ENCODE measurements around the gene LTBP1.

GRCh38 chr2:33223856-33224255, 277.1 kb downstream of the LTBP1 start:
- TF ChIP-seq, protein P1, sequence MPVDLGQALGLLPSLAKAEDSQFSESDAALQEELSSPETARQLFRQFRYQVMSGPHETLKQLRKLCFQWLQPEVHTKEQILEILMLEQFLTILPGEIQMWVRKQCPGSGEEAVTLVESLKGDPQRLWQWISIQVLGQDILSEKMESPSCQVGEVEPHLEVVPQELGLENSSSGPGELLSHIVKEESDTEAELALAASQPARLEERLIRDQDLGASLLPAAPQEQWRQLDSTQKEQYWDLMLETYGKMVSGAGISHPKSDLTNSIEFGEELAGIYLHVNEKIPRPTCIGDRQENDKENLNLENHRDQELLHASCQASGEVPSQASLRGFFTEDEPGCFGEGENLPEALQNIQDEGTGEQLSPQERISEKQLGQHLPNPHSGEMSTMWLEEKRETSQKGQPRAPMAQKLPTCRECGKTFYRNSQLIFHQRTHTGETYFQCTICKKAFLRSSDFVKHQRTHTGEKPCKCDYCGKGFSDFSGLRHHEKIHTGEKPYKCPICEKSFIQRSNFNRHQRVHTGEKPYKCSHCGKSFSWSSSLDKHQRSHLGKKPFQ (CRISPR knock-in tag; IDR thresholded peaks at IDR 0.05; ENCODE audit: insufficient replicate concordance), result no peak
- TF ChIP-seq NR2F1 (CRISPR knock-in tag; IDR thresholded peaks at IDR 0.05) (no peak), TAF1 (CRISPR knock-in tag; IDR thresholded peaks at IDR 0.05) (no peak), GATAD1 (CRISPR knock-in tag; IDR thresholded peaks at IDR 0.05) (no peak), CHD2 (IDR thresholded peaks at IDR 0.05; ENCODE audit: low read depth, low read length) (no peak), ZNF407 (CRISPR knock-in tag; IDR thresholded peaks at IDR 0.05; ENCODE audit: not compliant biosample characterization) (no peak), CTCF (CRISPR knock-in tag; IDR thresholded peaks at IDR 0.05) (no peak), MYNN (CRISPR knock-in tag; IDR thresholded peaks at IDR 0.05; ENCODE audit: low read depth) (no peak)

All from HepG2 (cell line).